Stimulated activated CD4-positive, alpha-beta T cell treated with anti-CD3 and anti-CD28 coated beads, TNF-alpha, amount 100 ng/mL, for 1 hour (primary cell): ENCODE data around the gene CCDC144A.
"Not testable (repeated sequence)": the region's sequence is repeated elsewhere in the genome, so short reads cannot be mapped to it uniquely, and the experiment has no call there.

Experiments used
- DNase-seq, 3 donors: peaks; one replicate each; pipeline ENCODE4 v3.0.0-alpha.2; 2020; ENCODE audit warnings: low read depth in 3 of 3, low spot score in 1 of 3

CCDC144A gene

DNA sequence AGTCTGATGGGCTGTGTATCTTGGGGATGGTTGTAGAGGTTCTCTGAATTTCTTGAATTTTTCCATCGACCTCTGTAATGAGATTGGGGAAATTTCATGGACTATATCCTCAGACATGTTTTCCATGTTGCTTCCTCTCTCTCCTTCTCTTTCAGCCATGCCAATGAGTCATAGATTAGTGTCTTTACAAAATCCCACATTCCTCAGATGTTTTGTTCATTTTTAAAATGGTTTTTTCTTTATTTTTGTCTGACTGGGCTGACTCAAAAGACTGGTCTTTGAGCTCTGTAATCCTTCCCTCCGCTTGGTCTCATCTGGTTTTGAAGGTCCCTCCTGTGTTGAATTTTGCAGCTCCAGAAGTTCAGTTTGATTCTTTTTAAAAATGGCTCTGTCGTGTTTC, 60.5 kb downstream of the CCDC144A start:
- DNase-seq, result not testable (repeated sequence)

DNA sequence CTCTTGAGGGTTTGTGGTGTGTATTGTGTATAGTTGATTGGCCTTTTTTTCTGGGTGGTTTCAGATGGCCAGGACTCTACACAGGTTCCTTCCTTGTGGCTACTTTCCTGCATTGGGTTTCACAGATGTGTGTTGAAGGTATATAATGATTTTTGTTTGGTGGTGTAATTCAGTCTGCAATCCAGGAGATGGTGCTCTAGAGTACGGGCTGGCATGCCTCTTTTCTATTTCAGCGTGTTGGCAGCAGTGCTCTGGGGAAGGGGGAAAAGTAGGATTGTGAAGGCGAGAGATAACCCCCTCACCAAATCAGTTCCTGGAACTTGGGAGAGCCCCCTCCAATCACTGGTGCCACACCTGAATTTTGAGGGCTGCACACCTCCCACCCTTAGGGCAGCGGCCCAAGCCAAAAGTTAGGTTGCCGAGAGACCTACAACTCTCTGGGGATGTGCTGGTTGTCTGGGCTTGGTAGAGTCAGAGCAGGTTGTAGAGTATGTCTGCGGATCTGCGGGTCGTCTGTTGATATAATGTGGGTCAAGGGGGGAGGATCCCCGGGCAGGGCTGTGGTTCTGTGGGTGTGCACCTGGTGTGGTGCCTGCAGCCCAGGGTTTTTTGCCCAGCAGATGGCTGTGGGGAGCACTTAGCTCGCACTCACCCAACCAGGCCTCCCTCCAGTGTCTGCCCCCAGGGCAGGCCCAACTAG, 61.3 kb downstream of the CCDC144A start:
- not testable (repeated sequence) for DNase-seq

- DNase-seq, result not testable (repeated sequence)
These were observed 61.9 kb downstream of the CCDC144A start for GRCh38 chr17:16751924-16752287.

- DNase-seq, result not testable (repeated sequence)
These were observed 67.5 kb downstream of the CCDC144A start for GRCh38 chr17:16757520-16757919.

DNA sequence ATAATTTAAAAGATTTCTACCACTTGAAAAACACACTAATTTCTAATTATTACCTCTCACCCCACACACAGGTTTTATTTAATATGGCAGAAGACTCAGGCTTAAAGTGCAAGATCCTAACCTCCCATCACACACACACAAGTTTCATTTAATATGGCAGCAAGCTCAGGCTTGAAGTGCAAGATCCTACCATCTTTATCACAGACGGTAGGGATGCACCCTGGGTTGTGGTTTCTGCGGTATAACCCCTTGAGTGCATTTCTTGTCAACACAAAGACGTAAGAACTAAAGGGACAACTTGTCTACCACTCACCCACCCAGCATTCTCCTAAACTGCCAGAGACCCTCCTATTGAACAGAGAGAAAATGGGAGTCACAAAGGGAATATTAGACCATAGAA, 68.1 kb downstream of the CCDC144A start:
- DNase-seq, result not testable (repeated sequence)

DNA sequence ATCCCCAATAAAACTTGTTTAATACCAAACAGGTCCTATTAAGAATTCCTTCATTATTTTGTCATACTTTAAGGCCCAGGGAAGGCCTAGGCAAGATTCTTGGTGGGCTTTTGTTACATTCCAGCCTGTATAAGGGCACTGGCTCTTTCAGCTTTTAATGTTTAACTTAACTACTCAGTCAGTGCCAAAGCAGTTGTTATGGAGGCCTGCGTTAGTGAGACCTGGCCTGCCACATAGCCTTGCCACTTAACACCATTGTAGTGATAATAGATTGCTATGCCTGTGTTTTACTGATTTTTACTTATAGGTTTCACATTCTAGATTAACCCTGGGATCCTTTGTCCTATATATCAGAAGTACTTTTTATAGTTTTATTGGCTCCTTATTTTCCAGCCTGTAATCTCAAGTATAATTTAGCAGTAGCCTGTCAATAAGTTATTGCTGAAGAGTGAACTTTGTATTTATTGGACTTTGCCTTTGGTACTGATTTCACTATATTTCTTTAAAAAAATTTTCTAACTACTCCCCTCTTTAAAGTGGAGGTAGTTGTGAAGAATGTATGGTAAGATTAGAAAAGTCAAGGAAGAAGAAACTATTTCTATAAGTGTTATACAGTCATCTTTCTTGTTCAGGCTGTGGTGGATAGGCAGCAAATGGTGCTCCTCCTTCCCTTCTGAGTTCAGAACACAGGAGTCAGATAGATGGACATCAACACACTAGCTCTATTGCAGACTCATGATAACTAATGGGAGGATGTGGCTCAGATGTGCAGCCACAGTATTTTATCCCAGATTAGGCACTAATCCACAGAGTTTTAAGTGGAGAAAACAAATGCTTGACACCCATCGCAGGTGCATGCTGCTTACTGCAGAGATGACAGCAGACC, 78.5 kb downstream of the CCDC144A start:
- not testable (repeated sequence) for DNase-seq

DNA sequence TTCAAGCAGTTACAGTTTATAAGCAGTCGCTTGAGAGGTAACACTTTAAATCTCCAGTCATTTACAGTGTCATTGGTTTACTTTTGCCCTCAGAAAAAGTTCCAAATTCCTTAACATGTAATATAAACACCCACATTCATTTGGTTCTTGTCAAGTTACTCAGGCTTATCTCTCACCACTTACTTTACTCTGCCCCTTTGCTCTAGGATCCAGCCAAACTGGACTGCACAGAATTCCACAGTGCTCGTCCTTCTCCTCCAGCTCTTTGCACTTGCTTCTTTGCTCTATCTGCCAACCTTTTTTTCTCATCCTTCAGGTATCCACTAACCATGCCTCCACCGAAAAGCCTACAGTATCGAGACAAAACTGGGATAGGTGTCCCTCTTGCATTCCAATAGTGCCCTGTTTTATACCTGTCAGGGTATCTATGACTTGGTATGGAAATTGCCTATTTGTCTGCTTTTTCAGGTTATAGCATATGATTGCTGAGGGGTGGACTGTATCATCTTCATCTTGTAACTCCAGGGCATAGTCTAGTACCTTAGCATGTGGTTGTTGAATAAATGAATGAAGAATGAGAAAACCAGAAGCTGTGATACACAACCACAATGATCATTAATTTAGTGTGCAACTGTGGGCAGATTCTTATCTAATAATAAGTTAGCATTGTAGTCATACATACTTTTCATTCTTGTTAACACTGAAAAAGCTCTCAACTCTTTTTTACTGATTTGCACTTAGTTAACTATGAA, 82.5 kb downstream of the CCDC144A start:
- DNase-seq, result not testable (repeated sequence)

DNA sequence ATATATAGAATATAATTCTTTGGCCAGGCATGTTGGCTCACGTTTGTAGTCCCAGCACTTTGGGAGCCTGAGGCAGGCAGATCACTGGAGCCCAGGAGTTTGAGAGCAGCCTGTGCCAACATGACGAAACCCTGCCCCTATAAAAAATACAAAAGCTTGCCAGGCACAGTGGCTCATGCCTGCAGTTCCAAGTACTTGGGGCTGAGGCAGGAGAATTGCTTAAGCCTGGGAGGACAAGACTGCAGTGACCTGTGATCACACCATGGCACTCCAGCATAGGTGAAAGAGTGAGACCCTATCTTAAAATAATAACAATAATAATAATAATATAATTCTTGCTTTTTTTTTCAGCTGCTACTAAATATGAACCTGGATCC, 83.1 kb downstream of the CCDC144A start:
- not testable (repeated sequence) for DNase-seq

DNA sequence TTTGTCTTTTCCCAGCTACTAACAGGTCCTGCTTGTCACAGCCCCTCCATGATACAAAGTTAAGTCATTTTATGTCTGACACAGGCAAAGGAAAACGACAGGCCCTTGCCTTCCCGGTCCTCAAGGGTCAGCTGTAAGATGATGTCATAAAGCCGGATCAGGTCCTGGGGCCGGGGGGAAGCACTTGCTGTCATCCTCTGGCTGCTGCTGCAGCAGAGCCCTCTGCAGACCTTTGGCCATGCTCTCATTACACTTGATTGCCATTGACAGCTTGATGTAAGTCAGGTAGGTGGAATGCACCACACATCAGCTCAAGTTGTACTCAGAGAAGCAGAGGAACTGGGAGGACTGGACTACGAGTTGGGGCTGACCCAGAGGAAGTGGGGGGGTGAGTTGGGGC, 97.8 kb downstream of the CCDC144A start:
- not testable (repeated sequence) for DNase-seq

- DNase-seq, result not testable (repeated sequence)
These were observed 99.0 kb downstream of the CCDC144A start for GRCh38 chr17:16788889-16789536.

DNA sequence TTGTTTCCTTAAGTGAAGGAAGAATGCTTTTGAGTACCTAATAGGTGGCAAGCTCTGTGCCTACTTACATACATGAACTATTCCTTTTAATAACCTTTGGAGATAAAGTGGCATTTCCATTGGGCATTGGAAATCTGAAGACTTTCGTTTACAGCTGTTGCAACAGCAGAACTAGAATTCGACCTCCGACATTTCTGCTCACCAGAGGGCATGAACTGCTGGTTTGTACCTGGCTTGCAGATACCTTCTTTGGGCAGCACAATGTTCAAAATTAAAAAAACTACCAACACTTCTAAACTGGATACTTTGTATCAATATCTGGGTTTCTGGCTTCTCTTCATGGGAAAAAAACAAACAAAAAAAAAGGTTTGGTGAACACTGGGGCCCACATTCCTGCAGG, 99.6 kb downstream of the CCDC144A start:
- not testable (repeated sequence) for DNase-seq

DNA sequence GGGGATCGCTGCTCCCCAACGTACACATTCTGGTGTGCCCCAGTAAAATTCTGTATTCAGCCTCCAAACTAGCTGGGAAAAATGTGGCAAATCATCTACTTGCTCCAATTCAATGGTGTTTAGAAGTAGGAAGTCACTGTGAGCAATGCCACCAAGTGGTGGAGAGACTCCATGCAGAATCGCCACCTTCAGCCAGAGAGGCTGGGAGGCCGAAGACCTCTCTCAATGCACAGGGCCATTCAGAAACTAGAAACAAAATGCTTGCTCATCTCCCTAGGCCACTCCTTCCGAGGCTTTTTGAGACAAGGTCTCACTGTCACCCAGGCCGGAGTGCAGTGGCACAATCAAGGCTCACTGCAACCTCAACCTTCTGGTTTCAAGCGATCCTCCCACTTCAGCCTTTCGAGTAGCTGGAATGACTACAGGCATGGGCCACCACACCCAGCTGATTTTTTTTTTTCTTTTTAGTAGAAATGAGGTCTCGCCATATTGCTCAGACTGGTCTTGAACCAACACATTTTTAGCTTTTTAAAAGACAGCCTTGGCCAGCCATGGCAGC, 100.4 kb downstream of the CCDC144A start:
- DNase-seq, result not testable (repeated sequence)

DNA sequence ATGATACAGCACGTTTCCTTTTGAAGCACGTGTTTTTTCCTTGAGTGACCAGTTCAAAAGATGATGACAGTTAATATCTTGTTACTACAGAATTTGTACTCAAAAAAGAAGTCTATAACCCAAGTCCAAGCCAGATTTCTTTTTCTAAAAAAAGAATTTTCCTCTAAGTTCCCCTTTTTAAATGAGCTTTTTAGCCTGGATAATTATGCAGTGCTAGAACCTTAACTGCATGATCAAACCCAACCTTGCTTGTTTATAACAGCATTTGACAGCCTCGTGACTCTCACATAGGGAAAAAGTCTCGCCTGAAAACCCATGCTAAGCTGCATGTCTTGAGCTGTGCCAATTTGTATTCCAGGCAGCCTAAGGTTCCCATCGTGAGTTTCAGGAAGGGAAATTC, 104.2 kb downstream of the CCDC144A start:
- DNase-seq, result not testable (repeated sequence)

DNA sequence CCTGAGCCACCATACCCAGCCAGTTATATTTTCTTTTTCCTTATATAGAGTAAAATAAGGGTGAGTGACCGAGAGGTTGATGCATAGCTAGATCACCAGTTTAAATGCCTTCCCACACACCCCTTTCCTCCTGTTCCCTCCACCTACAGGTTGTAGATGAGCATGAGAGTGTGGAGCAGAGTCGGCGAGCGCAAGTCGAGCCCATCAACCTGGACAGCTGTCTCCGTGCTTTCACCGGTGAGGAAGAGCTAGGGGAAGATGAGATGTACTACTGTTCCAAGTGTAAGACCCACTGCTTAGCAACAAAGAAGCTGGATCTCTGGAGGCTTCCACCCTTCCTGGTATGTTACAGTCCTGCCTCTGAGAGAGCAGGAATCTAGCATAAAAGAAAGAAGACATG, 105.9 kb downstream of the CCDC144A start:
- not testable (repeated sequence) for DNase-seq

DNA sequence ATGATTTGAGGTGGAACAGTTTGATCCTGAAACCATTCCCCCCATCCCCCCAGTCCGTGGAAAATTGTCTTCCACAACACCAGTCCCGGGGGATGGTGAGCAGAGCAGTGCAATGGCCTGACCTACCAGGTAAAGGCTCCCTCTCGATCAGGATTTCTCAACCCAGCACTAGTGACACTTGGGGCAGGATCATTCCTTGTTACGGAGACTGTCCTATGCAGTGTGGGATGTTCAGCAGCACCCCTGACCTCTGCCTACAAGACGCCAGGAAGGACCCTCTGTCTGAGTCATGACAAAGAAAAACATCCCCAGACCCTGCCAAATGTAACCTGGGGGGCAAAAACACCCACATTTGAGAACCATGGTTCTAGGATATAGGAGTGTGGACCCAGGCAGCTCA, 114.8 kb downstream of the CCDC144A start:
- not testable (repeated sequence) for DNase-seq

DNA sequence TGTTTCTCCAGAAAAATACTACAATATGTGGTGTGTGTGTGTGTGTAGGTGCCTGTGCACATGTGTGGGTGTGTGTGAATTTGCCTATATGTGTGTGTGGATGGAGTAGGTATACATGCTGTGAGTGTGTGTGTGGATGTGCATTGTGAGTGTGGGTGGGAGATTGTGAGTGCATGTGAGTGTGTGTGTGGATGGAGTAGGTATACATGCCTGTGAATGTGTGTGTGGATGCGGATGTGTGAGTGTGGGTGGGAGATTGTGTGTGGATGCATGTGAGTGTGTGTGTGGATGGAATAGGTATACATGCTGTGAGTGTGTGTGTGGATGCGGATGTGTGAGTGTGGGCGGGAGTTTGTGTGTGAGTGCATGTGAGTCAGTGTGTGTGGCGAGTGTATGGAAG, 116.6 kb downstream of the CCDC144A start:
- not testable (repeated sequence) for DNase-seq

GRCh38 chr17:16807620-16808019, 117.6 kb downstream of the CCDC144A start:
- DNase-seq, result not testable (repeated sequence)

- not testable (repeated sequence) for DNase-seq
These were observed 120.2 kb downstream of the CCDC144A start for GRCh38 chr17:16810236-16810635.

DNA sequence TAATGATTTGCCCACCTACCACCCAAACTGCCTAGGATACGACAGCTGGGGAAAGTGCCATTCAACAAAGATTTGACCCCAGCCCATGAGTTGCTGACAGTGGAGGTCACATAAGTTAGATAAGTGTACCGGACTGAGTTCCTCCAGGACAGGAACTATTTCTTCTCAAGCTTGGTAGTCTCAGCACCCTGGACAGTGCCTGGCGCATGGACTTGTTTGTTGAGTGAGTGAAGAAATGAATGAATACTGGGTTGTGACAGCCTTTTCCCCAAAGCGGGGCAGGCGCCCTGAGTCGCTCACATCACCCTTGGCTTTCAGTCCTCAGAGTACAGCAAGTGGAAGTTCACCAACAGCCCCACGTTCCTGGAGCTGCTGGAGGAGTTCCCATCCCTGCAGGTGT, 122.1 kb downstream of the CCDC144A start:
- not testable (repeated sequence) for DNase-seq

- no peak for DNase-seq
These were observed 124.4 kb downstream of the CCDC144A start for GRCh38 chr17:16814439-16814838.

- DNase-seq, result no peak
These were observed 127.2 kb downstream of the CCDC144A start for GRCh38 chr17:16817201-16817600.
